IPS DF 6.9 (cell line): ENCODE data around the gene PTPN1.

Experiments used
- DNase-seq: peaks from one replicate; pipeline ENCODE4 v3.0.0-alpha.2; 2013; ENCODE audit warnings: low read depth, low spot score
- H3K27ac ChIP-seq: one replicate; pipeline ENCODE4 v1.5.1; 2013; ENCODE audit warnings: low read length, control low read depth
- H3K27me3 ChIP-seq: 2 replicates; pipeline ENCODE4 v1.6.1; 2013; ENCODE audit warnings: mild to moderate bottlenecking, low read length; ENCODE audit not compliant: control insufficient read depth, insufficient read depth
- H3K36me3 ChIP-seq: 2 replicates; pipeline ENCODE4 v1.6.1; 2013; ENCODE audit warnings: low read length; ENCODE audit not compliant: control insufficient read depth, insufficient read depth
- H3K4me1 ChIP-seq: 2 replicates; pipeline ENCODE4 v1.6.1; 2013; ENCODE audit warnings: low read length; ENCODE audit not compliant: control insufficient read depth, insufficient read depth
- H3K4me3 ChIP-seq: 2 replicates; pipeline ENCODE4 v1.5.1; 2013; ENCODE audit warnings: mild to moderate bottlenecking, low read length
- H3K9me3 ChIP-seq: 2 replicates; pipeline ENCODE4 v1.6.1; 2013; ENCODE audit warnings: low read length, inconsistent platforms; ENCODE audit not compliant: control insufficient read depth, insufficient read depth
- WGBS: extraction: QIAGEN DNeasy Blood & Tissue Kit; methylation state at CpG from one replicate; pipeline ENCODE4 v1.1.7; 2013; ENCODE audit warnings: mixed read lengths, missing lambda C conversion rate; ENCODE audit not compliant: insufficient read length, insufficient coverage; 5-methylcytosine and 5-hydroxymethylcytosine counted together

The PTPN1 gene

GRCh38 chr20:50509923-50510705, at the start of gene PTPN1:
TSS of gene PTPN1 (plus strand) at chr20:50510383. CDS start at chr20:50510528, 145 bp downstream.
- no CpG with 5 or more reads among the region's 64 CpGs for WGBS
- H3K27me3 ChIP-seq: no peaks in the 10 kb centered on the region
- H3K36me3 ChIP-seq: no peaks in the 10 kb centered on the region
- peak within 1 kb of the TSS; percentile 72 for H3K4me3 ChIP-seq
- no peaks in the 10 kb centered on the region for H3K4me1 ChIP-seq
- peak; percentile 88 for DNase-seq
- H3K27ac ChIP-seq: no peak within 1 kb of the TSS
- H3K9me3 ChIP-seq: no peaks in the 10 kb centered on the region

GRCh38 chr20:50460608-50461267, 49.4 kb upstream of the PTPN1 start:
- peaks cover 2% of the 10 kb centered on the region; the same call in 1 of the 2 replicates for H3K4me1 ChIP-seq
- no CpG with 5 or more reads among the region's 13 CpGs for WGBS

GRCh38 chr20:50462093-50462690, 48.0 kb upstream of the PTPN1 start:
- Histone ChIP-seq H3K36me3 (no peaks in the 10 kb centered on the region), H3K27me3 (no peaks in the 10 kb centered on the region), H3K4me3 (no peak overlapping the region), H3K4me1 (peaks cover 2% of the 10 kb centered on the region; the same call in 1 of the 2 replicates), H3K27ac (no peak overlapping the region), H3K9me3 (no peaks in the 10 kb centered on the region)
- no peak for DNase-seq
- WGBS: no CpG with 5 or more reads among the region's 10 CpGs

More at GRCh38 chr20:50460608-50461267, 49.4 kb upstream of the PTPN1 start:
- Histone ChIP-seq H3K9me3 (no peaks in the 10 kb centered on the region), H3K27ac (no peak overlapping the region), H3K4me3 (no peak overlapping the region), H3K27me3 (no peaks in the 10 kb centered on the region), H3K36me3 (no peaks in the 10 kb centered on the region)
- DNase-seq: peak; percentile 61

GRCh38 chr20:50464026-50464724, 46.0 kb upstream of the PTPN1 start:
- Histone ChIP-seq H3K36me3 (no peaks in the 10 kb centered on the region), H3K4me3 (no peak overlapping the region), H3K4me1 (peaks cover 2% of the 10 kb centered on the region; the same call in 1 of the 2 replicates), H3K27me3 (no peaks in the 10 kb centered on the region), H3K27ac (no peak overlapping the region), H3K9me3 (no peaks in the 10 kb centered on the region)
- no peak for DNase-seq
- no CpG with 5 or more reads among the region's 21 CpGs for WGBS

GRCh38 chr20:50464725-50465650, 45.2 kb upstream of the PTPN1 start:
- no peak overlapping the region for H3K27ac ChIP-seq
- H3K4me1 ChIP-seq: peaks cover 2% of the 10 kb centered on the region; the same call in 1 of the 2 replicates
- H3K9me3 ChIP-seq: no peaks in the 10 kb centered on the region
- no peaks in the 10 kb centered on the region for H3K27me3 ChIP-seq
- no peak for DNase-seq
- WGBS: no CpG with 5 or more reads among the region's 14 CpGs
- H3K4me3 ChIP-seq: no peak overlapping the region
- no peaks in the 10 kb centered on the region for H3K36me3 ChIP-seq

DNA sequence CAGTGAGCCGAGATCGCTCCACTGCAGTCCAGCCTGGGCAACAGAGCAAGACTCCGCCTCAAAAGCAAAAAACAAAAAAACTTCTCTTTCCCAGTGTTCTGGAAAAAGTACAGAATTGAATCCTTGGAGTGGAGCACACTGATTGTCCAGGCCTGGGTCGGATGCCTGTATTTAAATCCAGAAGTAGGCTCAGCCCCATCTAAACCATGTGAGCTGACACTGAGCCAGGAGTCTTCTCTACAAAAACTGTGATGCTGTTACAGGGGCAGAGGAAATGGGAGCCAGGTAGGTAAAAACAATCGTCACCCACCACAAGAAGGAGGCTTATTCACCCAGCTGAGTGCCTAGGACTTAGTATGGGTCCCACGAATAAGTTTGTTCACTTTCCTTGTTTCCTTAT, 43.0 kb upstream of the PTPN1 start:
- H3K4me1 ChIP-seq: peaks cover 2% of the 10 kb centered on the region; the same call in 1 of the 2 replicates
- no peak for DNase-seq

GRCh38 chr20:50467718-50468356, 42.3 kb upstream of the PTPN1 start:
- H3K9me3 ChIP-seq: no peaks in the 10 kb centered on the region
- DNase-seq: no peak
- H3K36me3 ChIP-seq: no peaks in the 10 kb centered on the region
- H3K4me3 ChIP-seq: no peak overlapping the region
- no peaks in the 10 kb centered on the region for H3K27me3 ChIP-seq
- H3K4me1 ChIP-seq: peaks cover 2% of the 10 kb centered on the region; the same call in 1 of the 2 replicates
- H3K27ac ChIP-seq: no peak overlapping the region
- WGBS: no CpG with 5 or more reads among the region's 3 CpGs

More for the DNA sequence above, 43.0 kb upstream of the PTPN1 start:
- no peaks in the 10 kb centered on the region for H3K27me3 ChIP-seq
- WGBS: no CpG with 5 or more reads among the region's 6 CpGs
- H3K27ac ChIP-seq: no peak overlapping the region
- H3K4me3 ChIP-seq: no peak overlapping the region
- no peaks in the 10 kb centered on the region for H3K9me3 ChIP-seq
- H3K36me3 ChIP-seq: no peaks in the 10 kb centered on the region

- DNase-seq: no peak
- Histone ChIP-seq H3K36me3 (no peaks in the 10 kb centered on the region), H3K4me1 (peaks cover 2% of the 10 kb centered on the region; the same call in 1 of the 2 replicates), H3K27ac (no peak overlapping the region), H3K4me3 (no peak overlapping the region), H3K9me3 (no peaks in the 10 kb centered on the region), H3K27me3 (no peaks in the 10 kb centered on the region)
- WGBS: no CpG with 5 or more reads among the region's 2 CpGs
These were observed 41.8 kb upstream of the PTPN1 start for GRCh38 chr20:50468378-50468798.

DNA sequence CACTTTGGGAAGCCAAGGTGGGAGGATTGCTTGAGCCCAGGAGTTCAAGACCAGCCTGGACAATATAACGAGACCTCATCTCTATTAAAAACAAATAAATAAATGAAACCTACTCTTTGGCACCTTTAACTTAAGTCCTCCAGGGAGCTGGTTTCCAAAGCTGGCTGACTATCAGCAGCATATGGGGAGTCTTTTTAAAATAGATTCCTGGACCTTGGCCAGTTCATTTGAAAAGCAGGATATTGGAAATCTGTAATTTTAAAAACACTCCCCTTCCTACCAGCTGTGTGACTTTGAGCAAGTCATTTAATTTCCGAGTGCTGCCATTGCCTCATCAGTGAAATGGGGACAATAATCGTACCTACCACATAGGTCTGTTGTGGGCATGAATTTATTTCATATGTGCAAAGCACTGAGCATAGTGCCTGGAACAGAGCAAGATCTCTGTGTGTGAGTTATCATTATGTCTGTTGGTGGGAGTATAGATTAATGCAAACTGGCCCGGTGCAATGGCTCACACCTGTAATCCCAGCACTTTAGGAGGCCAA, 40.9 kb upstream of the PTPN1 start:
- Histone ChIP-seq H3K4me1 (no peaks in the 10 kb centered on the region), H3K9me3 (no peaks in the 10 kb centered on the region), H3K4me3 (no peak overlapping the region), H3K36me3 (no peaks in the 10 kb centered on the region), H3K27me3 (no peaks in the 10 kb centered on the region), H3K27ac (no peak overlapping the region)
- DNase-seq: no peak
- WGBS: no CpG with 5 or more reads among the region's 4 CpGs
